Ishikawa (cell line): ENCODE data around the gene TPO.

Source experiments
- CEBPB ChIP-seq: IDR thresholded peaks from 2 replicates; pipeline ENCODE4 v1.6.1; 2012
- CREB1 ChIP-seq: IDR thresholded peaks from 2 replicates; pipeline ENCODE4 v1.6.1; 2012; ENCODE audit warnings: low read depth
- EGR1 ChIP-seq: IDR thresholded peaks from 2 replicates; pipeline ENCODE4 v1.6.1; 2012
- EP300 ChIP-seq: IDR thresholded peaks from 2 replicates; pipeline ENCODE4 v1.6.1; 2012; ENCODE audit warnings: borderline replicate concordance
- FOXM1 ChIP-seq: IDR thresholded peaks from 2 replicates; pipeline ENCODE4 v1.6.1; 2012; ENCODE audit warnings: low read depth, borderline replicate concordance
- MAX ChIP-seq: IDR thresholded peaks from 2 replicates; pipeline ENCODE4 v1.6.1; 2012
- NFIC ChIP-seq: IDR thresholded peaks from 2 replicates; pipeline ENCODE4 v1.6.1; 2012
- RAD21 ChIP-seq: IDR thresholded peaks from 2 replicates; pipeline ENCODE4 v1.6.1; 2012; ENCODE audit warnings: low read depth
- TAF1 ChIP-seq: IDR thresholded peaks from 2 replicates; pipeline ENCODE4 v1.6.1; 2012; ENCODE audit warnings: low read depth, mild to moderate bottlenecking
- TCF12 ChIP-seq: IDR thresholded peaks from 2 replicates; pipeline ENCODE4 v1.6.1; 2012; ENCODE audit warnings: low read depth
- TEAD4 ChIP-seq: IDR thresholded peaks from 2 replicates; pipeline ENCODE4 v1.6.1; 2012
- USF1 ChIP-seq: IDR thresholded peaks from 2 replicates; pipeline ENCODE4 v1.6.1; 2012
- YY1 ChIP-seq: IDR thresholded peaks from 2 replicates; pipeline ENCODE4 v1.6.1; 2012; ENCODE audit warnings: low read depth
- TF ChIP-seq, protein P1 (sequence below): IDR thresholded peaks from 2 replicates; pipeline ENCODE4 v1.6.1; 2012; ENCODE audit warnings: low read depth, mild to moderate bottlenecking

- TF ChIP-seq EP300 (no peak), RAD21 (no peak), YY1 (no peak), CEBPB (no peak), TCF12 (no peak), TAF1 (no peak), MAX (no peak), FOXM1 (no peak), TEAD4 (no peak), EGR1 (no peak), NFIC (no peak), CREB1 (no peak), USF1 (no peak)
- TF ChIP-seq, protein P1, sequence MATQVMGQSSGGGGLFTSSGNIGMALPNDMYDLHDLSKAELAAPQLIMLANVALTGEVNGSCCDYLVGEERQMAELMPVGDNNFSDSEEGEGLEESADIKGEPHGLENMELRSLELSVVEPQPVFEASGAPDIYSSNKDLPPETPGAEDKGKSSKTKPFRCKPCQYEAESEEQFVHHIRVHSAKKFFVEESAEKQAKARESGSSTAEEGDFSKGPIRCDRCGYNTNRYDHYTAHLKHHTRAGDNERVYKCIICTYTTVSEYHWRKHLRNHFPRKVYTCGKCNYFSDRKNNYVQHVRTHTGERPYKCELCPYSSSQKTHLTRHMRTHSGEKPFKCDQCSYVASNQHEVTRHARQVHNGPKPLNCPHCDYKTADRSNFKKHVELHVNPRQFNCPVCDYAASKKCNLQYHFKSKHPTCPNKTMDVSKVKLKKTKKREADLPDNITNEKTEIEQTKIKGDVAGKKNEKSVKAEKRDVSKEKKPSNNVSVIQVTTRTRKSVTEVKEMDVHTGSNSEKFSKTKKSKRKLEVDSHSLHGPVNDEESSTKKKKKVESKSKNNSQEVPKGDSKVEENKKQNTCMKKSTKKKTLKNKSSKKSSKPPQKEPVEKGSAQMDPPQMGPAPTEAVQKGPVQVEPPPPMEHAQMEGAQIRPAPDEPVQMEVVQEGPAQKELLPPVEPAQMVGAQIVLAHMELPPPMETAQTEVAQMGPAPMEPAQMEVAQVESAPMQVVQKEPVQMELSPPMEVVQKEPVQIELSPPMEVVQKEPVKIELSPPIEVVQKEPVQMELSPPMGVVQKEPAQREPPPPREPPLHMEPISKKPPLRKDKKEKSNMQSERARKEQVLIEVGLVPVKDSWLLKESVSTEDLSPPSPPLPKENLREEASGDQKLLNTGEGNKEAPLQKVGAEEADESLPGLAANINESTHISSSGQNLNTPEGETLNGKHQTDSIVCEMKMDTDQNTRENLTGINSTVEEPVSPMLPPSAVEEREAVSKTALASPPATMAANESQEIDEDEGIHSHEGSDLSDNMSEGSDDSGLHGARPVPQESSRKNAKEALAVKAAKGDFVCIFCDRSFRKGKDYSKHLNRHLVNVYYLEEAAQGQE, result no peak
These were observed 84.9 kb downstream of the TPO start for GRCh38 chr2:1498176-1498575.
